ENCODE results near the gene CDY1.
"Not testable (repeated sequence)": the region's sequence is repeated elsewhere in the genome, so short reads cannot be mapped to it uniquely, and the experiment has no call there.

CDY1 gene, protein sequence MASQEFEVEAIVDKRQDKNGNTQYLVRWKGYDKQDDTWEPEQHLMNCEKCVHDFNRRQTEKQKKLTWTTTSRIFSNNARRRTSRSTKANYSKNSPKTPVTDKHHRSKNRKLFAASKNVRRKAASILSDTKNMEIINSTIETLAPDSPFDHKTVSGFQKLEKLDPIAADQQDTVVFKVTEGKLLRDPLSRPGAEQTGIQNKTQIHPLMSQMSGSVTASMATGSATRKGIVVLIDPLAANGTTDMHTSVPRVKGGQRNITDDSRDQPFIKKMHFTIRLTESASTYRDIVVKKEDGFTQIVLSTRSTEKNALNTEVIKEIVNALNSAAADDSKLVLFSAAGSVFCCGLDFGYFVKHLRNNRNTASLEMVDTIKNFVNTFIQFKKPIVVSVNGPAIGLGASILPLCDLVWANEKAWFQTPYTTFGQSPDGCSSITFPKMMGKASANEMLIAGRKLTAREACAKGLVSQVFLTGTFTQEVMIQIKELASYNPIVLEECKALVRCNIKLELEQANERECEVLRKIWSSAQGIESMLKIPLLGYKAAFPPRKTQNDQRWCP

DNA sequence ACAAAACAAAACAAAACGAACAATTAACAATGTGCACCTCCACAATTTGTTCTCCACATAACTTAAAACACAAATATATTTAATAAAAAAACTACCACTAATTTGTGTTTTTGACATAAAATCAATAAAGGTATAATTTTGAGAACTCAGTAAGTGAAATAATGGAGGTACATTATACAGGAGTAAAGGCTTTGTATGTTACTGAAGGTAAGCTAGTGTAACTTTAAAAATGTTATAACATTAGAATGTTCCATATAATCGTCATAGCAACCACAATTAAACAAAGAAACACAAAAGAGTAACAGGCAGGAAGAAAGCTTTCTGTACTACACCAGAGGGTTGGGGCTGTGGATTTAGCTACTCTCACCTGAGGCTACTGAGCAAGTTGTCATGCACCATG, at the start of gene CDY1:
Gene CDY1, plus strand, starts transcription at position 301 of the 400 bp plus-strand sequence. CDS start 326 bp downstream, outside the sequence.
- DNase-seq = not testable (repeated sequence)

DNA sequence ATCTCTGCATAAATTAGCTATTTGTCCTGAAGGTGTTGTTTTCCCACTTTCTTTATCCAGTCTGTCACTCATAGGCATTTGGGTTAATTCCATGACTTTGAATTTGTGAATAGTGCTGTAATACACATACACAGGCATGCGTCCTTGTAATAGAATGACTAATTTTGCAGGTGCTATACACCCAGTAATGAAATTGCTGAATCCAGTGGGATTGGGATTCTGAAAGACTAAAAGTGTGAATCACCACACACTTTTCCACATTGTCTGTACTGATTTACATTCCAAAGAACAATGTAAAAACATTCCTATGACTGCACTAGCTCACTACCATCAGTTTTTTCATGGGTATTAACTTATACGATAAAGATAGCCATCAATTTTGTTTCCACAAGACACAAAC, 28.6 kb upstream of the CDY1 start:
- DNase-seq = not testable (repeated sequence)

DNA sequence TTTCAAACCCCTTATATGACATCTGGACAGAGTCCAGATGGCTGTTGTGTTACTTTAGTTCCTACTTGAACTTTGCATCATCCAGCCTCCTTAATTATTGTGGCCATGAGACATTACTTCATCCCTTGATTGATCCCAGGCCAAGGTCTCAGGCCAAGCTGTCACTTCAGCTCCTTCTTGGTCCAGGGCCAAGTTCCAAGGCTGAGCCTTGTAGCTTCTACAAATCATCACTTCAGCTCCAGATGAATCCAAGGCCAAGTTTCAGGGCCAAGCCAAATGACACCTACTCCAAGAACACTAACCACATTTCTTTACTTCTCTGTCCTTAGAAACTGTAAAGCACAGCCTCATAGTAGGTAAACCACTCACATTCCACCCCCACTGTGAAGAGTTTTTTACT, 1.7 kb upstream of the CDY1 start:
- DNase-seq = not testable (repeated sequence)

DNA sequence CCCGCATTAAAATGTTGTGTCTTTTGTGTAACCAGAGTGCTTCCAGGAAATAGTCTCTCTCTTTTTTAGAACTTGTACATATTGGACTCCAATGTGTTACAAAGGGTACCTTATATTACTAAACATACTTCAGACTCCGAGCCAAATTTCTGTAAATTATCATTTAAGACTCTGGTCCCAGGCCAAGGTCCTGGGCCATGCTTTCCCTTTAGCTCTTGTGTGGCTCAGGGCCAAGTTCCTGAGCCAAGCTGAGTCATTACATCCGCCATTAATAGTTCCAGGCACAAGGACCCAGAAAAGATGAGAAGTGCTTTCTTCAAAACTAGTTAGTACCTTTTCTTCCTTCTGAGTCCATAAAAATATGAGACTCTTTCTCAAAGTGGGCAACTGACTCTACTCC, 4.6 kb downstream of the CDY1 start:
- DNase-seq = not testable (repeated sequence)

DNA sequence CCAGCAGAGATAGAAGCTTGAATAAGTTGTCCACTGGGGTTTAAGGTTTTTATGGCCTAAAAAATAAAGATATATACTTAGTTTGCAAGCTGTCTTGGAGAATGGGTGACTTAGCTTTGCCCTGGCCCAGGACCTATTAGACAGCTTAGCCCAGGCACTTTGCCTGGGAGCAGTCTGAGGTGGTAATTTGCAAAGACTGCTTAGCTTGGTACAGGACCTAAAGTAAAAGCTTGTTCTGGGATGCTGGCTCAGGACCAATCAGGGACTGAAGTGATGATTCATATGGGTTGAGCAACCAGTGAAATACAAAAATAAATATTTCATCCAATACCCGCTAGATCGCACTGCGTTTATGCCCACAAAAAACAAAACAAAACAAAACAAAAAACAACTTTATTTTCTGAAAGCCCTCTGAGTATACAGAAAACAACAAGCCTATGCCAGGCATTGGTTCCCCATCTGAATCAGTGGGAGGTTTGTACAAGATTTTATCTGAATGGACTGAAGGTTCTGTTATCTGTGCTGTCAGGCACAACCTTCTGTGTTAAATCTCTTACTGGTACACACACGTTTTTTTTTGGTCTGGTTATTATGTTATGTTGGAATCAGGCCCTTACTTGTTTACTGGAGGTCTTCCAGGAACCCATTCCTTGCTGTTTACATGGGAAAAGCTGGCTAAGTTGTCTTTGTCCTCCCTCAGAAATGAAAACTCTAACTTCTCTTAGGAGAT, 8.6 kb downstream of the CDY1 start:
- not testable (repeated sequence) for DNase-seq

DNA sequence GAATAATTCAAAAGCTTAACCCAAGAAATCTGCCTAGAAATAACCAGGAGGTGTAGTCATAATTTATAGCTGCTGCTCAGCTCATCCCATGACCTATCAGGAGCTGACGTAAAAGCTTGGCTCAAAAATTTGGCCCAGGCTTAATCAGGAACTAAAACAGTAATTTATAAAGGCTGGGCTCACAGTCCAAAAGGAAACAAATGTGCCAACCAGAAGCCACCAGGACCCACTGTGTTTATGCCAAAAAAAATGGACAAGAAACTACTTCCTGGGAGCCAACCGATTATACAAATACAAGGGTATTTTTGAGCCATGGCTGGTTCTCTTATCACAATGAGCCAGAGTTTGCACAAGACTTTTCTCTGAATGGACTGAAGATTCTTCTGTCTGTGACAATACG, 17.9 kb downstream of the CDY1 start:
- DNase-seq = not testable (repeated sequence)

DNA sequence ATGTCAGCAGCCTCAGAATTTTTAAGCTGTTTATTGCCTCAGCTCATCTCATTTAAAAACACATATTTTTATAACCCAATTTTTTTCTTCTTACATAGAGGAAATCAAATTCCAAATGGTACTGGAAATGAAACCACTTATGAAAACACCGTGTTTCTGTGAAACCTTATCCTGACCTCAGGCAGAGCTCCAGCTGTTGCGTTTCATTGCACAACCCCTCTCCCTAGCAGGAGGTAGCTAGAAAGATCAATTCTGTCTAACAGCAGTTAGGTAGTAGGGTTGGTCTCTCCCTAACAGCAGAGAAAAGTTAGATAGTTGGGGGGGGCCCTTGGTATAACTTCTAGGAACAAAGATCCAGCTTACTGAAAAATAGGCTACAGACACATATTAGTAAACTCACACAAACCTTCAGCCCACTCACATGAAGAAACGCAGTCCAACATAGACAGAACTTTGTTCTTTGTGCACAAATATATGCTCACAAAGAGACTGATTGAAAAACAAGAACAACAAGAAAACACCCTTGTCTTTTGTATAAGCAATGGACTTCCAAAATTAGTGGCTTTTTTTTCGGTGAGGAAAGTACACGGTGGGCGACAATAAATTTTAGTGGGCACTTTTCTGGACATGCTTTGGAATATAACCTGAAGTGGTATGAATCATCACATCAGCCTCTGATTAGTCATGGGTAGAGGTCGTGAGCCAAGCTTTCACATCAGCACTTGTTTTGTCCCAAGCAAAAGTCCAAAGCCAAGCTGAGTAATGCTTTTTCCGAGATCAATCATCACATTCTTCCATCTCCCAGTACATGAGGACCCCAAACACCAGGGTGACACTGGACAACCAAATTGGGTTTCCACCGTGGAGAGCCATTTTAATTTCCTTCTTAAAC, 21.4 kb downstream of the CDY1 start:
- not testable (repeated sequence) for DNase-seq
